OCI-LY1 (cell line): ENCODE results near the gene PAX8.

Source experiments
- H2AFZ ChIP-seq: fragments of 200-600 bp; sonication (generic), shearing (Covaris generic); 2 replicates; pipeline ENCODE4 v1.6.0; 2014; ENCODE audit warnings: antibody characterized with exemption, mild to moderate bottlenecking, low read length
- H3F3A ChIP-seq: fragments of 200-600 bp; sonication (generic), shearing (Covaris generic); 2 replicates; pipeline ENCODE4 v1.6.0; 2014; ENCODE audit warnings: mild to moderate bottlenecking, antibody characterized with exemption, low read length, moderate library complexity; ENCODE audit not compliant: insufficient read depth
- H3K27ac ChIP-seq: fragments of 200-600 bp; sonication (generic); 2 replicates; pipeline ENCODE4 v1.5.1; 2014; ENCODE audit warnings: low read length, mixed run types, mild to moderate bottlenecking, low read depth; ENCODE audit not compliant: poor library complexity, severe bottlenecking
- H3K27me3 ChIP-seq: fragments of 200-600 bp; sonication (generic); 2 replicates; pipeline ENCODE4 v1.6.0; 2014; ENCODE audit warnings: antibody characterized with exemption, mild to moderate bottlenecking, low read length, moderate library complexity; ENCODE audit not compliant: insufficient read depth
- H3K36me3 ChIP-seq: fragments of 200-600 bp; sonication (generic); 2 replicates; pipeline ENCODE4 v1.6.1; 2014; ENCODE audit warnings: mild to moderate bottlenecking, antibody characterized with exemption, low read length, moderate library complexity, mixed read lengths; ENCODE audit not compliant: insufficient read depth
- H3K4me1 ChIP-seq: fragments of 200-600 bp; sonication (generic); 2 replicates; pipeline ENCODE4 v1.5.1; 2014; ENCODE audit warnings: mild to moderate bottlenecking, low read length, moderate library complexity; ENCODE audit not compliant: insufficient read depth, severe bottlenecking
- H3K4me2 ChIP-seq: fragments of 200-600 bp; sonication (generic), shearing (Covaris generic); 2 replicates; pipeline ENCODE4 v1.6.1; 2014; ENCODE audit warnings: low read length
- H3K4me3 ChIP-seq: fragments of 200-600 bp; sonication (generic); 2 replicates; pipeline ENCODE4 v1.5.1; 2014; ENCODE audit warnings: low read length, low read depth, mild to moderate bottlenecking, mixed read lengths; ENCODE audit not compliant: poor library complexity, severe bottlenecking
- H3K79me2 ChIP-seq: fragments of 200-600 bp; shearing (Covaris generic); 2 replicates; pipeline ENCODE4 v1.6.1; 2016; ENCODE audit warnings: mixed run types, low read length, mixed read lengths; ENCODE audit not compliant: insufficient read depth
- H3K9ac ChIP-seq: fragments of 200-600 bp; sonication (generic), shearing (Covaris generic); 2 replicates; pipeline ENCODE4 v1.6.1; 2014; ENCODE audit warnings: mild to moderate bottlenecking, low read length, mixed read lengths
- H3K9me2 ChIP-seq: fragments of 200-600 bp; sonication (generic), shearing (Covaris generic); 2 replicates; pipeline ENCODE4 v1.6.1; 2014; ENCODE audit warnings: low read depth, mild to moderate bottlenecking, low read length, mixed read lengths
- H3K9me3 ChIP-seq: fragments of 200-600 bp; shearing (Covaris generic); 2 replicates; pipeline ENCODE4 v1.6.1; 2014; ENCODE audit warnings: low read length, mixed read lengths
- H4K20me1 ChIP-seq: fragments of 200-600 bp; sonication (generic), shearing (Covaris generic); 2 replicates; pipeline ENCODE4 v1.6.0; 2016; ENCODE audit warnings: mild to moderate bottlenecking, low read length; ENCODE audit not compliant: insufficient read depth
- CTCF ChIP-seq: fragments of 200-600 bp; sonication (generic), shearing (Covaris generic); IDR thresholded peaks from 2 replicates; pipeline ENCODE4 v1.5.1; 2017; ENCODE audit warnings: mild to moderate bottlenecking, antibody characterized with exemption, low read length, moderate library complexity, mixed read lengths
- EZH2 ChIP-seq: fragments of 200-600 bp; sonication (generic), shearing (Covaris generic); IDR thresholded peaks from 2 replicates; pipeline ENCODE4 v1.8.0; 2017; ENCODE audit warnings: borderline replicate concordance, mixed run types, mild to moderate bottlenecking, antibody characterized with exemption, low read length, moderate library complexity, mixed read lengths

Gene PAX8

GRCh38 chr2:113218283-113219091 is 60.2 kb downstream of the PAX8 start:
- H3K9ac ChIP-seq, result no peak overlapping the region

GRCh38 chr2:113217455-113218282 is 61.1 kb downstream of the PAX8 start:
- H2AFZ ChIP-seq, result no peak overlapping the region
- no peak overlapping the region for H3K4me3 ChIP-seq
- H3F3A ChIP-seq, result no peaks in the 10 kb centered on the region
- no peak overlapping the region for H3K9ac ChIP-seq
- H3K9me3 ChIP-seq, result no peaks in the 10 kb centered on the region
- H3K27me3 ChIP-seq, result no peaks in the 10 kb centered on the region
- no peak overlapping the region for H3K4me2 ChIP-seq
- no peaks in the 10 kb centered on the region for H3K36me3 ChIP-seq
- no peak overlapping the region for H3K27ac ChIP-seq
- no peaks in the 10 kb centered on the region for H3K4me1 ChIP-seq
- no peaks in the 10 kb centered on the region for H3K9me2 ChIP-seq
- no peaks in the 10 kb centered on the region for H3K79me2 ChIP-seq
- H4K20me1 ChIP-seq, result no peaks in the 10 kb centered on the region
- TF ChIP-seq EZH2 (no peak), CTCF (no peak)

More at GRCh38 chr2:113218283-113219091, 60.2 kb downstream of the PAX8 start:
- no peaks in the 10 kb centered on the region for H3F3A ChIP-seq
- no peaks in the 10 kb centered on the region for H3K27me3 ChIP-seq
- H3K36me3 ChIP-seq, result no peaks in the 10 kb centered on the region
- no peak overlapping the region for H3K4me3 ChIP-seq
- H3K4me2 ChIP-seq, result no peak overlapping the region
- H3K4me1 ChIP-seq, result no peaks in the 10 kb centered on the region
- H4K20me1 ChIP-seq, result no peaks in the 10 kb centered on the region
- H3K27ac ChIP-seq, result no peak overlapping the region
- no peaks in the 10 kb centered on the region for H3K9me2 ChIP-seq
- no peak overlapping the region for H2AFZ ChIP-seq
- TF ChIP-seq CTCF, result no peak
- TF ChIP-seq EZH2, result no peak
- H3K79me2 ChIP-seq, result no peaks in the 10 kb centered on the region
- no peaks in the 10 kb centered on the region for H3K9me3 ChIP-seq

GRCh38 chr2:113216891-113217454 is 61.7 kb downstream of the PAX8 start:
- H3K27ac ChIP-seq, result no peak overlapping the region
- H3F3A ChIP-seq, result no peaks in the 10 kb centered on the region
- TF ChIP-seq CTCF (no peak), EZH2 (no peak)
- H3K4me1 ChIP-seq, result no peaks in the 10 kb centered on the region
- no peaks in the 10 kb centered on the region for H3K27me3 ChIP-seq
- no peaks in the 10 kb centered on the region for H3K36me3 ChIP-seq
- H3K4me3 ChIP-seq, result no peak overlapping the region
- no peaks in the 10 kb centered on the region for H4K20me1 ChIP-seq
- no peaks in the 10 kb centered on the region for H3K79me2 ChIP-seq
- no peaks in the 10 kb centered on the region for H3K9me2 ChIP-seq
- H2AFZ ChIP-seq, result no peak overlapping the region
- no peaks in the 10 kb centered on the region for H3K9me3 ChIP-seq
- H3K9ac ChIP-seq, result no peak overlapping the region
- H3K4me2 ChIP-seq, result no peak overlapping the region
